GM08714 (cell line): ENCODE data around the gene WFDC5.
"Not testable (repeated sequence)": the region's sequence is repeated elsewhere in the genome, so short reads cannot be mapped to it uniquely, and the experiment has no call there.

Experiments
- H3K4me3 ChIP-seq: fragments of 200-500 bp; sonication (Bioruptor generic); 2 replicates; pipeline ENCODE4 v1.5.1; 2014; ENCODE audit warnings: mild to moderate bottlenecking, low read length, inconsistent platforms
- ZNF274 ChIP-seq: IDR thresholded peaks from 2 replicates; pipeline ENCODE4 v1.6.1; 2012; ENCODE audit warnings: mild to moderate bottlenecking, low read depth, low read length

Gene WFDC5

GRCh38 chr20:45064812-45065211, 50.2 kb downstream of the WFDC5 start:
- no peak for TF ChIP-seq ZNF274
- no peak overlapping the region for H3K4me3 ChIP-seq

- H3K4me3 ChIP-seq: not testable (repeated sequence)
Measured at GRCh38 chr20:45063107-45063506, 51.9 kb downstream of the WFDC5 start.

GRCh38 chr20:45061244-45061643, 53.7 kb downstream of the WFDC5 start:
- H3K4me3 ChIP-seq: no peak overlapping the region

GRCh38 chr20:45060294-45060693, 54.7 kb downstream of the WFDC5 start:
- H3K4me3 ChIP-seq: no peak overlapping the region
- TF ChIP-seq ZNF274: no peak

More at GRCh38 chr20:45061244-45061643, 53.7 kb downstream of the WFDC5 start:
- no peak for TF ChIP-seq ZNF274
